ENCODE results near the gene CCN2.

GRCh38 chr6:131900231-131900630 is 50.9 kb downstream of the CCN2 start:
- TF ChIP-seq POLR2AphosphoS5 (IDR thresholded peaks at IDR 0.05) = no peak
- no peak for TF ChIP-seq CTCF (IDR thresholded peaks at IDR 0.05)

Data from breast epithelium (tissue), 3 donors.